Naive thymus-derived CD8-positive, alpha-beta T cell (primary cell): ENCODE results near the gene NUF2. TPM values are rescaled to one million over a fixed set of nuclear protein-coding genes. Genes with fewer than 3 reads are reported as not detected.
"Not testable (repeated sequence)": the region's sequence is repeated elsewhere in the genome, so short reads cannot be mapped to it uniquely, and the experiment has no call there.

Source experiments
- ATAC-seq, 2 donors: fragments of 150-1000 bp; cut with Tn5 transposase in 1 of 2; sonication (Bioruptor Pico), chemical (Tn5 transposase) in 1 of 2; 1 replicate in 1 of 2; 2 replicates in 1 of 2; pipeline ENCODE4 v1.10.0; 2021; ENCODE audit warnings: mild to moderate bottlenecking in 2 of 2, moderate library complexity in 2 of 2
- POLR2A ChIA-PET: fragments of 350-600 bp; sonication (Branson Sonifier 250); formaldehyde crosslinking; loops from one replicate; lab custom pipeline; 2021; ENCODE audit warnings: antibody characterized with exemption; lab: Charles Lee
- DNase-seq, 10 donors: peaks; one replicate each; pipeline versions ENCODE4 v3.0.0 to v3.0.0-alpha.2; 2020 to 2022
- H3K27ac Mint-ChIP-seq, 10 donors: one replicate each; pipeline ENCODE4 v1.8.0; 2020 to 2022; ENCODE audit warnings: mild to moderate bottlenecking in 10 of 10, mixed read lengths in 10 of 10, moderate library complexity in 4 of 10, inconsistent platforms in 1 of 10
- H3K27me3 Mint-ChIP-seq, 5 donors: one replicate each; pipeline ENCODE4 v1.8.0; 2021 to 2022; ENCODE audit warnings: mixed read lengths in 5 of 5
- H3K36me3 Mint-ChIP-seq, 3 donors: one replicate each; pipeline ENCODE4 v1.8.0; 2020 to 2022; ENCODE audit warnings: mixed read lengths in 3 of 3, mild to moderate bottlenecking in 2 of 3, inconsistent platforms in 1 of 3
- H3K4me1 Mint-ChIP-seq, 4 donors: one replicate each; pipeline ENCODE4 v1.8.0; 2021 to 2022; ENCODE audit warnings: mixed read lengths in 4 of 4
- H3K4me3 Mint-ChIP-seq, 10 donors: one replicate each; pipeline ENCODE4 v1.8.0; 2020 to 2022; ENCODE audit warnings: mild to moderate bottlenecking in 10 of 10, mixed read lengths in 10 of 10, moderate library complexity in 6 of 10, inconsistent platforms in 1 of 10
- H3K9me3 Mint-ChIP-seq, 9 donors: one replicate each; pipeline ENCODE4 v1.8.0; 2020 to 2022; ENCODE audit warnings: mixed read lengths in 9 of 9, mild to moderate bottlenecking in 3 of 9, inconsistent platforms in 1 of 9, moderate library complexity in 1 of 9
- polyA plus RNA-seq, 3 donors: library from polyadenylated mRNA; unstranded; fragments of 300-500 nt; fragmentation: Illumina TruSeq; gene quantifications; one replicate each; pipeline ENCODE4 v1.2.3, GENCODE V29; 2021
- total RNA-seq, 8 experiments: library from RNA in 2 of 8; stranded (reverse) in 2 of 8; gene quantifications; one replicate each; pipeline ENCODE4 v1.2.3 and lab custom pipeline; 2021 to 2026

The NUF2 gene
- total and polyA plus RNA-seq, 5 experiments from 2014 or later = 0.33 to 3.5 (median 1.3) TPM

DNA sequence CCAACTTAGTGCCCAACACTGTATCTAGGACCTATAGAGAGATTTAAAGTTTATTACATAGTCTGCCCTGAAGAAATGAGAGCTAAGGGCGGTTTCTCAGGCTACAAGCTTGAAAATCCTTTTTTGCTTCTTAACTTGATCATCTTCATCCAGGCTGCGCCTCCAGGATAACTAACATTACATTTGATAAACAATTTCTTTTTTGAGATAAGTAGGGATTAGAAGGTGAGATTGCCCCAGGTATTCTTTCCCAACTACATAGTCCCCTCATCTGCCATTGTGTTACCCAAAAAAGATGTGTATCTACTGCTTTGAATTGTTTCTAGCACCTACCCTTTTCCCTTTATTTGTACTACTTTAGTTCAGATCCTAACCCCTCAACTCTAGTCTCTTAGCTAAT, 25.4 kb downstream of the NUF2 start:
- ATAC-seq (no peak), DNase-seq (no peak)
- Mint-ChIP-seq H3K9me3 (no peaks in the 10 kb centered on the region), H3K4me1 (no peaks in the 10 kb centered on the region), H3K4me3 (no peak overlapping the region), H3K36me3 (peaks cover 0 to 3% (median 3%) of the 10 kb centered on the region in 3 donors), H3K27ac (no peak overlapping the region), H3K27me3 (no peaks in the 10 kb centered on the region)
- POLR2A ChIA-PET = no interaction called here

DNA sequence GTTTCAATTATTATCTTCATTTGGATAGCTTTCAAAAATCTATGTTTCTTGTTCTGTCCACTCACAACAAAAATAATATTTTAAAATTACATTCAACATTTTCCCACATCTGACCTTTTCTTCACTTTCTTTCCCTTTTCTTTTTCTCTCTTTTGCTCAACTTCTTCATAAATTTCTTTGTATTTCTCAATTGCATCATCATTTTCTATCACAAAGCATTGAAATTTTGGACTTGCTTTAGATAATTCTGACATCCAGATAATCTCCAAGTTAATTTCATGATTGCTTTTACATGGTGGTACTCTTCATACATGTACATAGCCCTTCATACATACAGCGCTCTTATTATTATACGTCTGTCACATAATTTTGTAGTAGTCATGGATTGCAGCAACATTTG, 30.2 kb downstream of the NUF2 start:
- ATAC-seq (no peak), DNase-seq (no peak)
- Mint-ChIP-seq H3K9me3 (no peaks in the 10 kb centered on the region), H3K36me3 (peaks cover 0 to 3% (median 2%) of the 10 kb centered on the region in 3 donors), H3K27ac (no peak overlapping the region), H3K4me1 (no peaks in the 10 kb centered on the region), H3K27me3 (no peaks in the 10 kb centered on the region), H3K4me3 (no peak overlapping the region)
- POLR2A ChIA-PET = no interaction called here

DNA sequence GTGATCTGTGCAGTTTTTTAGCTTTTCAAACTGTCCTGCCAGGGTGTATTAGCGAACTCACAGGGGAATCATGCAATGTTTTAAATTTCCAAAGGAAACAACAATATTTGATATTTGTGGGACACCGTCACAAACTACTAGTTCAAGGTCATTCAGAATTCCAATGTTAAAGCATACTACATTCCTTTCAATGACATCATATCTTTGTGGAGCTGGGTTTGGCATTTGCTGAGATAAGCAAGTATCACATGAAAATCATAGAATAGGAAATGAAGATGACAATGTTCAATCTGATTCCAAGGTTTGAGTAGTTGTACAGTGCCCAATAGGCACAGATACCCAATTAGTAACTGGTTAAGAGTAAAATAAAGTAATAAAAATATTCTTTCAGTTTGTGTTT, 35.6 kb downstream of the NUF2 start:
- POLR2A ChIA-PET = no interaction called here
- Mint-ChIP-seq H3K4me1 (peaks cover 2 to 9% (median 5%) of the 10 kb centered on the region in 4 donors), H3K27ac (no peak overlapping the region), H3K9me3 (no peaks in the 10 kb centered on the region), H3K4me3 (no peak overlapping the region), H3K27me3 (peaks cover 0 to 9% (median 2%) of the 10 kb centered on the region in 5 donors), H3K36me3 (no peaks in the 10 kb centered on the region)
- ATAC-seq (no peak), DNase-seq (no peak)

DNA sequence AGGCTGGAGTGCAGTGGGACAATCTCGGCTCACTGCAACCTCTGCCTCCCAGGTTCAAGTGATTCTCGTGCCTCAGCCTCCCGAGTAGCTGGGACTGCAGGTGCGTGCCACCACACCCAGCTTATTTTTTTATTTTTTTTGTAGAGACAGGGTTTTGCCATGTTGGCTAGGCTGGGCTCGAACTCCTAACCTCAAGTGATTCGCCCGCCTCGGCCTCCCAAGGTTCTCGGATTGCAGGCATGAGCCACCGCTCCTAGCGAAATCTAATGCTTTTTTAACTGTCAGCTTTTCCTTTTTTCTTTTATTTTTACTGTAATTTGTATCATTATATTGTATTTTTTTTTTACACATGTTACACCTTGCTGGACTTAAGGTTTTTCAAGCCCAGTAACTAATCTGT, 36.4 kb downstream of the NUF2 start:
- POLR2A ChIA-PET, H3K27me3 Mint-ChIP-seq, H3K9me3 Mint-ChIP-seq, H3K4me3 Mint-ChIP-seq, H3K27ac Mint-ChIP-seq, H3K4me1 Mint-ChIP-seq, DNase-seq, H3K36me3 Mint-ChIP-seq, ATAC-seq: not testable (repeated sequence)

DNA sequence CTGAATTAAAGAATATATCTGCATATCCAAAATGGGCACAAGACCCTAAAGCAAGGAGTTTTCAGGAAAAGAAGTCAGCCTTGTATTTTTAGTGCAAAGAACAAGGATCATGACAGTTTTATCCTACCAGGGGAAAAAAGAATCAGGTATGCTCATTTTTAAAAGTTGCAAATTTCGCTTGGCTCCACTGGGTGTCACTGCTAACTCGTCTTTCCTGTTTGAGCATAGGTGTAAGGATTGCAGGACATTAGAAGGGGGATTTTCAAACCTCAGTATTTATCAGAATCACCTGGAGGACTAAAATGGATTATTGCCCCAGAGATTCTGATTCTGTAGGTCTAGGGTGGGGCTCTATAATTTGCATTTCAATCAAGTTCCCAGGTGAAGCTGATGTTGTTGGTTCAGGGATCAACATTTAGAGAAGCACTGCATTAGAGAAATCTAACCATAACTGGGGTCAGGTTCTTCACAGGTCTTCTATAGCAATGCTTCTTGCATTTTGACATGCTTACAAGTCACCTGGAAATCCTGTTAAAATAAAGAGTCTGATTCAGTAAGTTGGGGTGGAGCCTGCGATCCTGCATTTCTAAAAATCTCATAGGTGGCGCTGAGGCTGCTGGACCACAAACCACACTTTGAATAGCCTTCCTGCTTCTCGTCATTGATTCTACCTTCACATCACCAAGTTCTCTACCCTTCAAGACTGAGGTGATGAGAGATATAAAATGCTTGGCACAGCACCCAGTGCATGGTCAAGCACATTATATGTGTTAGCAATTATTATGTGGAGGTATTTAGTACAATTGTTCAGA, 39.6 kb downstream of the NUF2 start:
- no peak overlapping the region for H3K27ac Mint-ChIP-seq
- no peaks in the 10 kb centered on the region for H3K36me3 Mint-ChIP-seq
- POLR2A ChIA-PET = no interaction called here
- DNase-seq (no peak), ATAC-seq (no peak)
- peaks cover 0 to 2% (median 0%) of the 10 kb centered on the region in 9 donors for H3K9me3 Mint-ChIP-seq
- peaks cover 2 to 9% (median 5%) of the 10 kb centered on the region in 4 donors for H3K4me1 Mint-ChIP-seq
- no peak overlapping the region for H3K4me3 Mint-ChIP-seq
- peaks cover 0 to 11% (median 2%) of the 10 kb centered on the region in 5 donors for H3K27me3 Mint-ChIP-seq

DNA sequence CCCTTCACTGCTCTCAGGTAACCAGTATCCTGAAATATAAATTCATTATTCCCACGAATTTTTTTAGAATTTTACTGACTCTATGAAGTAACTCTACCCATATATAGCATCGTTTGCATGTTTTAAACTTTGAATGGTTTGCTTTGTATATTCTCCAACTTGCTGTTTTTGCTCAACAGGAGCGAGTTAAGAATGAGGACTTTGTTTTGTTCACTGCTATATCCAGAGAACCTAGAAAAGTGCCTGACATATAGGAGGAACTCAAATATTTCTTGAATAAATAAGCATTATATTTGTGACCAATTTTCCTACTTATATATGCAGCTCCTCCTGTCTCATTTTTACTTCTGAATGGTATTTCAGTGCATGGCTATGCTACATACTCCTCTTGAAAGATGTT, 43.4 kb downstream of the NUF2 start:
- Mint-ChIP-seq H3K4me3 (no peak overlapping the region), H3K9me3 (peaks cover 0 to 2% (median 0%) of the 10 kb centered on the region in 9 donors), H3K27ac (no peak overlapping the region), H3K36me3 (no peaks in the 10 kb centered on the region), H3K27me3 (peaks cover 0 to 11% (median 4%) of the 10 kb centered on the region in 5 donors), H3K4me1 (peaks cover 2 to 9% (median 5%) of the 10 kb centered on the region in 4 donors)
- POLR2A ChIA-PET = no interaction called here
- DNase-seq (no peak), ATAC-seq (no peak)

DNA sequence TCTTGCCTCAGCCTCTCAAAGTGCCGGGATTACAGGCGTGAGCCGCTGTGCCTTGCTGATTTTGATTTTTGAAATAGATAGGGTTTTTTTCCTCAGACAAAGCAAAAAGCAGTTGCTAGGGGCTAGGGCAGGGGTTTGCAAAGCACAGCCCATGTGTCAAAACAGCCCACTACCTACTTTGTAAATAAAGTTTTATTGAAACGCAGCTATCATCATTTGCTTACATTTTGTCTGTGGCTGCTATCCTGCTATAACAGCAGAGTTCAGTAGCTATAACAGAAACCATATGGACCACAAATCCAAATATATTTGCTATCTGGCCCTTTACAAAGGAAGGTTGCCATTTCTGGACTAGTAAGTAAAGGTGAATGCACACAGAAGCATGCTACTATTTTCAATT, 44.8 kb downstream of the NUF2 start:
- Mint-ChIP-seq H3K4me1 (peaks cover 2 to 4% (median 2%) of the 10 kb centered on the region in 4 donors), H3K4me3 (no peak overlapping the region), H3K27me3 (peaks cover 0 to 8% (median 0%) of the 10 kb centered on the region in 5 donors), H3K27ac (no peak overlapping the region), H3K9me3 (peaks cover 0 to 2% (median 0%) of the 10 kb centered on the region in 9 donors), H3K36me3 (no peaks in the 10 kb centered on the region)
- ATAC-seq (no peak), DNase-seq (no peak)
- POLR2A ChIA-PET = no interaction called here

DNA sequence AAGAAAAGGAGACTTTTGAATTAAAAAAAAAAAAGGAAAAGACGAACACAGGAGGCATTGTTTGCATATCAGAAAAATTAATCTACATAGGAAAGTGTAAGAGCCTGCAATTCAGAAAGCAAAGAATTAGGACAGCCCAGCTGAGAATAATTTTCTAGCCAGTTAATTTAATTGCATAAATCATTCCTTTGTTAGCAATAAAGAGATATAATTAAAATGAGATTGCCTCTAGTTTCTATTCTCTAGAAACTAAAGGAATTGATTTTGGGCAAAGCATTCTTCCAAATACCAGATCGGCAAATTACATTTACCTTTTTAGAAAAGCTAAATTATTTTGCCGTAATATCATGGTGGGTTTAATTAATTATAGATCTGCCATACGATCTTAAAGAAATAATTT, 46.0 kb downstream of the NUF2 start:
- ATAC-seq (no peak), DNase-seq (no peak)
- Mint-ChIP-seq H3K36me3 (no peaks in the 10 kb centered on the region), H3K27ac (no peak overlapping the region), H3K4me1 (no peaks in the 10 kb centered on the region), H3K27me3 (peaks cover 0 to 10% (median 3%) of the 10 kb centered on the region in 5 donors), H3K4me3 (no peak overlapping the region), H3K9me3 (peaks cover 0 to 2% (median 0%) of the 10 kb centered on the region in 9 donors)
- POLR2A ChIA-PET = no interaction called here

DNA sequence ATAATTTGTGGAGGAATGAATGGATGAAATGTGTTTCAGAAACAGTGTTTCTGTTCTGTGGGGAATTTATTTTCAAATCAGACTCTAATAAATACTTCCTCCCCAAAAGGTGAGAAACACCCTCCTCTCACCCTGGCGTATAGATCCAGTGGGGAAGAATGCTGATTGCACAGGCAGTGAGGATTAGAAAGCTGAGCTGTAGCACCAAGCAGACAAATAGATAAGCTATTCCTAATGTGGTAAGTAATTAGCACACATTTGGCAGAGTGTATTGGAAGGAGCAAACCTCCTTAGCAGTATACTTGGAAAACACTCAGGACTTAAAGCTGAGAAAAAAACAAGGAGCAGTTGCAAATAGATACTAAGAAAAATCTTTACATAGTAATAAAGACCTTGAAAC, 50.8 kb downstream of the NUF2 start:
- H3K27me3 Mint-ChIP-seq = peaks cover 7 to 22% (median 15%) of the 10 kb centered on the region in 5 donors
- no peak overlapping the region for H3K4me3 Mint-ChIP-seq
- H3K9me3 Mint-ChIP-seq = no peaks in the 10 kb centered on the region
- POLR2A ChIA-PET = no interaction called here
- H3K4me1 Mint-ChIP-seq = no peaks in the 10 kb centered on the region
- no peaks in the 10 kb centered on the region for H3K36me3 Mint-ChIP-seq
- no peak for DNase-seq
- no peak for ATAC-seq
- H3K27ac Mint-ChIP-seq = no peak overlapping the region

DNA sequence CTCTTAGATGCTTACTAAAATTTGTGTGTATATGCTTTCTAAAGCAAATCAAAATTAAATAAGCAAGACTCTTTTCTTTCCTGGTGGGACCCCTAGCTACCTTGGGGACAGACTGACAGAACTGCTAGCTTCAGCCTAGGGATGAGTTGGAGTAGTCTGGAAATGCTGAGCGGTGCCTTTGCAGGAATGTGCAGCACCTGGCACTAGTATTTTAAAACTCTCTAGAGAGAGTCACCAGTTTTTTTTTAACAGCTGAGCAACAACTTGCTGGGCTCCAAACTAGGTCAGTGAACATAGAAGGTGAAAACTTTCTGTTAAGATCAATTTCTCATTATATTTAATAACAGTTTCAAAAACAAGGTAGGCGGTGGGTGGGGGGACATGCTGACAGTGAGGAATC, 56.8 kb downstream of the NUF2 start:
- H3K27me3 Mint-ChIP-seq = peaks cover 9 to 43% (median 19%) of the 10 kb centered on the region in 5 donors
- H3K4me3 Mint-ChIP-seq = no peak overlapping the region
- DNase-seq = no peak
- POLR2A ChIA-PET = no interaction called here
- no peaks in the 10 kb centered on the region for H3K4me1 Mint-ChIP-seq
- no peaks in the 10 kb centered on the region for H3K9me3 Mint-ChIP-seq
- H3K27ac Mint-ChIP-seq = no peak overlapping the region
- H3K36me3 Mint-ChIP-seq = no peaks in the 10 kb centered on the region
- ATAC-seq = no peak

DNA sequence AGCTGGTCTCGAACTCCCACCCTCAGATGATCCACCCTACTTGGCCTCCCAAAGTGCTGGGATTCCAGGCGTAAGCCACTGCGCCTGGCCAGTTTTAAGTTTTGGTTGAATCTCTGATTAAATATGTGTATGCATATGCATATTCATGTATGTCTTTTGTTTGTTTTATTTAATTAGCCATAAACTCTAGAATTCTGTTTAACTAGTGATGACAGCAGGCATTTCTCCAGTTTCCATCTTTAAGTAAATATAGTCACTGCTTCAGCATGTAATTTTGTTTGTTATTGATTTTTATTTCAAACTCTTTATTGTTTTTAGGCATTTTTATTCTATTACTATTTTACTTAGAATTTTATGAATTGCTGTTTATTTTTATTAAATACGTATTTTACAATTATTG, 58.0 kb downstream of the NUF2 start:
- POLR2A ChIA-PET = no interaction called here
- H3K9me3 Mint-ChIP-seq = no peaks in the 10 kb centered on the region
- H3K4me3 Mint-ChIP-seq = no peak overlapping the region
- ATAC-seq (no peak), DNase-seq (no peak)
- no peak overlapping the region for H3K27ac Mint-ChIP-seq
- no peaks in the 10 kb centered on the region for H3K4me1 Mint-ChIP-seq
- peaks cover 9 to 33% (median 16%) of the 10 kb centered on the region in 5 donors for H3K27me3 Mint-ChIP-seq
- no peaks in the 10 kb centered on the region for H3K36me3 Mint-ChIP-seq

DNA sequence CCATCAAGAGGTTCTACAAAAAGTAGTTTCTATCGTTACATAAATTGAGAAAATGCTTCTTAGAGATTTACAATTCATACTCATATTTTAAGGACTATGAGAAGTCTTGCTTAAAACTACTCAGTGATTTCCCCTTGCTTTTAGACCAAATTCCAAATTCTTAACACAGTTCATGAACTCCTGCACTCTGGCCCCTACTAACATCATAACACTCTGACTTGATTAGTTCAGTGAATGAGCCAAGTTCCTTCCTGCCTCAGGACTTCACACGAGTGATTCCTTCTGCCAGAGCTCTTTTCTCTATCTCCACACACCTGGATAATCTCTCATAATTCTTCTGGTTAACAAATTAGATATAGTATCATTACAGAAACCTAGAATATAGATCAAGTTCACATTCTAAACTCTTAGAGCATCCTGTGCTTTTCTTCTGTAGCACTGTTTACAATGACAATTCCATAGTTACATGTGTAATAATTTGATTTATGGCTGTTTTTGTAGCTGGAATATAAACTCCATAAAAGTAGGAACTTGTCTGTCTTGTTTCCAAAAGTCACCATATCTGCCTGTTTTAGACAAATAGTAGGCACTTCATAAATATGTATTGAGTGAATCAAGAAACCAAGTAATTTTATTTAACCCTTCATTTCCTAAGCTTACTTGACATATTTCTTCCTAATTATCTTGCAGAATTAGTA, 59.9 kb downstream of the NUF2 start:
- Mint-ChIP-seq H3K27me3 (peaks cover 7 to 23% (median 13%) of the 10 kb centered on the region in 5 donors), H3K9me3 (no peaks in the 10 kb centered on the region), H3K36me3 (no peaks in the 10 kb centered on the region), H3K4me3 (no peak overlapping the region), H3K4me1 (no peaks in the 10 kb centered on the region), H3K27ac (no peak overlapping the region)
- DNase-seq = no peak
- ATAC-seq = no peak
- POLR2A ChIA-PET = no interaction called here

DNA sequence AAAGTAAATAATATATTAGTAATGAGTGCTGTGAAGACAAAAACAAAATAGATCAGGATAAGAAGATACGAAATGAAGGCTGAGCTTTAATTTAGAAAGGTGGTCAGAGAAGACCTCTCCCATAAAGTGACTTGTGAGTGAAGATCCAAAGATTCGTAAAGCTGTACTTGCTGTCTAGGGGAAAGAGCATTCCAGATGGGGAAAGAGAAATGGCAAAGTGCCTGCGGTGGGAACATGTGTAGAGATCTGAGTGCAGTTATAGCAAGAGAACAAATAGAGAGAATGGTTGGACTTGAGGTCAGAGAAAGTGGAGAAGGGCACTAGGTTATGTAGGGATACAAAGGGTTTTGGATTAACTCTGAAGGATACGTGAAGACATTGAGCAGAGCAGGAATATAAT, 60.6 kb downstream of the NUF2 start:
- Mint-ChIP-seq H3K4me3 (no peak overlapping the region), H3K9me3 (no peaks in the 10 kb centered on the region), H3K36me3 (no peaks in the 10 kb centered on the region), H3K27me3 (peaks cover 9 to 30% (median 16%) of the 10 kb centered on the region in 5 donors), H3K4me1 (no peaks in the 10 kb centered on the region), H3K27ac (no peak overlapping the region)
- ATAC-seq = no peak
- no peak for DNase-seq
- POLR2A ChIA-PET = no interaction called here
